HG03066 (cell line): ENCODE results near the gene LILRA2.
"Not testable (repeated sequence)": the region's sequence is repeated elsewhere in the genome, so short reads cannot be mapped to it uniquely, and the experiment has no call there.

ENCODE experiments used
- ATAC-seq: cut with Tn5 transposase; IDR thresholded peaks from one replicate; pipeline ENCODE4 v1.9.1; 2021; ENCODE audit warnings: low read depth; ENCODE audit not compliant: unreplicated experiment

Gene LILRA2

DNA sequence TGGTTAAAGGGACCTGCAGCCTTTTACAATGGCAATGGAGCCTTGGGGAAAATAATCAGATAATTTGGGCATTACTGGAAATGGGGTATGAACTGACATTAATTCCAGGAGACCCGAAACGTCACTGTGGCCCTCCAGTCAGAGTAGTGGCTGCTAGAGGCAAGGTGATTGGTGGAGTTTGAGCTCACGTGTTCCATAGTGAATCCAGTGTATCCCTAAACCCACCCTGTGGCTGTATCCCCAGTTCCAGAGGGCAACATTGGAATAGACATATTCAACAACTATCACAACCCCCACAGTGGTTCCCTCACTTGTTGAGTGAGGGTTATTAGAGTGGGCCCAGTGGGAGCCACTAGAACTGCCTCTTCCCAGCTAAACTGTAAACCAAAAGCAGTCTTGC, 3.3 kb upstream of the LILRA2 start:
- ATAC-seq = no peak

DNA sequence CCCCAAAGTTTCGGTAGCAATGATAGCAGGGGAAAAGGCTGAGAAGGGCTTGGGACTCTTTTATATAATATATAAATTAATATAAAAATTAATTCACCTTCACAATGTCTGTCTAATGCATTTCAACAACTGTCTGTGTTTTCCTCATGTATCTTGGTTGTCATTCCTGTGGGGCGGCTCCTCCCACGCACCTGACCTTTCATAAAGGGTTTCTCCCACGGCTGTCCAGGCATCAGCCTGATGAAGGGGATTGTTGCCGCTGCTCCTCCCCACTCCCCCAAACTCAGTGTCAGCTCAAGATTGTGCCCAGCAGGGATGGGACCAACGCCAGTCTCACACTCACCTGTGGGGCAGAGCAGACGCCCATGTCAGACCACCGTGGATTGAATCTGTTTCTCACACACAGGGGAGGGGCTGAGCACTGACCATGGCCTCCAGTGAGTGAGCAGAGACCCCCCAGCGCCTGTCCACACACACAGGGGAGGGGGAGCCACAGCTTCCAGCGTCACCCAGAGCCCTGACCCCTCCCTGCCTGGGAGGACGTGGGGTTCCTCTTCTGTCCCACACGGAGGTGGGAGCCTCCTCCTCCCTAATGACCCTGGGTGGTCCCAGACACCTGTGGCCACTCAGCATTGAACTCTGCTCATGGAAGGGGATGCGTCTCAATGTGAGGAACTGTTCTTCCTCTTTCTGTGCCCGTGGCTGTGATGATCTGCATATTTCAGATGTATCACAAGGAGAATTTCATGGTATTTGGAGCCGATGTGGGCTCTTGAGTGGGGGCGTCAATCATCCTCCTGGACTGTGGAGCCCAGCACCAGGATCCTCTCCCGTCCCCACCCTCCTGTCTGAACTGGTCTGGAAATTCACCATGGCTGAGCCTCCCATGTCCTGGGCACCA, 1.6 kb upstream of the LILRA2 start:
- ATAC-seq = not testable (repeated sequence)

DNA sequence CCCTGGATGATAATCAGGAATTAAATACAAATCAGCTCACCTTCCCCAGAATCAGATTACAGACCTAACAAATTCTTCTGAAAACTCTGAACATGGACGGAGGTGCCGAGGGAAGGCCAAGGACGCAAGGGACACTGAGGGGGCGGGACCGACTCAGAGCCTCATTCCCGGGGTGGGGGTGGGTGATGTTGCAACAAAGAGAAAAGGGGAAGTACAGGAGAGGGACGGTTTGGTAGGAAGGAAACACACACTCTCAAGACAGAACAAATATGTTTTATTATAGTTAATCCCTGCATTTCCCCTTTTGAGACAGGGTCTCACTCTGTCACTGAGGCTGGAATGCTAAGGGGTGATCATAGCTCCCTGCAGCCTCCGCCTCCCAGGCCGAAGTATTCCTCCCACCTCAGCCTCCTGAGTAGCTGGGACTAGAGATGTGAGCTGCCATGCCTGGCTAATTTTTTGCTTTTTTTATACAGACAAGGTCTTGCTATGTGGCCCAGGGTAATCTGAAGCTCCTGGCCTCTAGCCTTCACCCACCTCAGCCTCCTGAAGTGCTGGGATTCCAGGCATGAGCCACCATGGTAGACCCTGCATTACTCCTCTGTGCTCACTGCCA, 786 bp upstream of the LILRA2 start:
- ATAC-seq = no peak

DNA sequence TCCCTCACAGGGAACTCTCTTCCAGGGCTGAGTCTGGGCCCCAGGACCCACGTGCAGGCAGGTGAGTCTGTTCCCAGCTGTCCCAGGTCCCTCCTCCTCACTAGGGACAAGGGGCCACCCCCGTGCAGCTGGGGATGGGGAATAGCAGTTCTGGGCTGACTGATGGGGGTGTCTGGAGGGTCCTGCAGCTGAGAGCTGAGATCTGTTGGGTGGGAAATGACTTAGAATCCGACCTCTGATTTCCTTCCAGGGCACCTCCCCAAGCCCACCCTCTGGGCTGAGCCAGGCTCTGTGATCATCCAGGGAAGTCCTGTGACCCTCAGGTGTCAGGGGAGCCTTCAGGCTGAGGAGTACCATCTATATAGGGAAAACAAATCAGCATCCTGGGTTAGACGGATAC, 461 bp downstream of the LILRA2 start:
- no peak for ATAC-seq

DNA sequence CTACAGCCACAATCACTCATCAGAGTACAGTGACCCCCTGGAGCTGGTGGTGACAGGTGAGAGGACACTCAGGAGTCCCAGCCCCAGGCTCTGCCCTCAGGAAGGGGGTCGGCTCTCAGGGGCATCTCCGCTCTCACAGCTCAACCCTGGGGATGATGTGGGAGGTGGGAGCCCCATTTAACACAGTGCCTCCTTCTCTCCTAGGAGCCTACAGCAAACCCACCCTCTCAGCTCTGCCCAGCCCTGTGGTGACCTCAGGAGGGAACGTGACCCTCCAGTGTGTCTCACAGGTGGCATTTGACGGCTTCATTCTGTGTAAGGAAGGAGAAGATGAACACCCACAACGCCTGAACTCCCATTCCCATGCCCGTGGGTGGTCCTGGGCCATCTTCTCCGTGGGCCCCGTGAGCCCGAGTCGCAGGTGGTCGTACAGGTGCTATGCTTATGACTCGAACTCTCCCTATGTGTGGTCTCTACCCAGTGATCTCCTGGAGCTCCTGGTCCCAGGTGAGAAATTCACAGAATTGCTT, 1.0 kb downstream of the LILRA2 start:
- ATAC-seq = no peak

DNA sequence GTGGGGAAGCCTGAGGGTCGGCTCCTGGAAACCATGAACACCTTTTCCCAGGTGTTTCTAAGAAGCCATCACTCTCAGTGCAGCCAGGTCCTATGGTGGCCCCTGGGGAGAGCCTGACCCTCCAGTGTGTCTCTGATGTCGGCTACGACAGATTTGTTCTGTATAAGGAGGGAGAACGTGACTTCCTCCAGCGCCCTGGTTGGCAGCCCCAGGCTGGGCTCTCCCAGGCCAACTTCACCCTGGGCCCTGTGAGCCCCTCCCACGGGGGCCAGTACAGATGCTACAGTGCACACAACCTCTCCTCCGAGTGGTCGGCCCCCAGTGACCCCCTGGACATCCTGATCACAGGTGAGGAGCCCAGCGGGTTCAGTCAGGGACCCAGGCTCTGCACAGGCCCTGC, 1.6 kb downstream of the LILRA2 start:
- ATAC-seq = not testable (repeated sequence)

DNA sequence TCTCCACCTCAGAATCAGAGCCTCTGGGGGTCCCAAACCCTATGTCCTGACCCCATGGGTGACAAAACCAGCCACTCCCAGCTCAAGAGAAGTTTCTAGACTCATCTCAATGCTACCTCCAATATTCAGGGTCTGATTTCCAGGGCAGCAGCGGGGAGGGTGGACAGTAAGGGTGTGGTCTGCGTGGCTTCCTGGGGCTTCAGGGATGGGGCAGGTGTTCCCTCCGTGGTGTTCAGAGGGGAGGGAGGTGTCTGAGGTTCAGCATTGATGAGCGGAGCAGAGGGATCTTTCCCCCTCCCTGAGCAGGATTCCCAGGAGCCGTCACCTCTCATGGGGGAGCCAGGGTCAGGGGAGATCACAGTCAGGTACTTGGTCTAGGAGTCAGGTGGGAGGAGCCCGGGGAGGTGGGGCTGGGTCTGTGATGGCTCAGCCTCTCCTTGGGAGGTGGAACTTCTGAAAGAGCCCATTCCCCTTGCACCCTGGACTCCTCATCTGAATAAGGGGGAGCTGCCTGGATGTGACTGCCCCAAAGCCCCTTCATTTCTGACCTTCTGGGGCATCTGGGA, 2.9 kb downstream of the LILRA2 start:
- ATAC-seq = no peak

DNA sequence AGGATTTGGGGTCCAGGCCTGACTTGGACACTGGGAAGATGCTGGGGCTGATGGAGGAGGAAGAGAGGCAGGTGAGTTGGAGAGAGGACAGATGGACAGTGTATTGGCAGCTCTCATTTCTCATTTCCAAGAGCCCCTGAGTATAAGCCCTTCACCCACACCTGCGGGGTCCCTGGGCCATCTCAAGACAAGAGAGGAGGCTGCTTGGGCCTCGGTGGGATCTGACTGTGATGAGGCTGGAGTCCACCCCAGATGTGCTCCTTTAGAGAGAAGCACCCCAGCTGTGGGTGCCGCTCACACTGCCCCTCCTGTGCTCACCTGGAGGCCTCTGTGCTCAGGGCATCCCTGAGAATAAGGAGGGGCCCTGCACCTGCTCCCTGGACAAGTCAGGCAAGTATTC, 3.7 kb downstream of the LILRA2 start:
- ATAC-seq = no peak

DNA sequence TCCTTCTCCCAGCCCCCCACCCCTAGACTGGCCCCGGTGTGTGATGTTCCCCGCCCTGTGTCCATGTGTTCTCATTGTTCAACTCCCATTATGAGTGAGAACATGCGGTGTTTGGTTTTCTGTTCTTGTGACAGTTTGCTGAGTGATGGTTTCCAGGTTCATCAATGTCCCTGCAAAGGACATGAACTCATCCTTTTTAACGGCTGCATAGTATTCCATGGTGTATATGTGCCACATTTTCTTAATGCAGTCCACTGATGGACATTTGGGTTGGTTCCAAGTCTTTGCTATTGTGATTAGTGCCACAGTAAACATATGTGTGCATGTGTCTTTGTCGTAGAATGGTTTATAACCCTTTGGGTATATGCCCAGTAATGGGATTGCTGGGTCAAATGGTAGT, 4.7 kb downstream of the LILRA2 start:
- not testable (repeated sequence) for ATAC-seq

DNA sequence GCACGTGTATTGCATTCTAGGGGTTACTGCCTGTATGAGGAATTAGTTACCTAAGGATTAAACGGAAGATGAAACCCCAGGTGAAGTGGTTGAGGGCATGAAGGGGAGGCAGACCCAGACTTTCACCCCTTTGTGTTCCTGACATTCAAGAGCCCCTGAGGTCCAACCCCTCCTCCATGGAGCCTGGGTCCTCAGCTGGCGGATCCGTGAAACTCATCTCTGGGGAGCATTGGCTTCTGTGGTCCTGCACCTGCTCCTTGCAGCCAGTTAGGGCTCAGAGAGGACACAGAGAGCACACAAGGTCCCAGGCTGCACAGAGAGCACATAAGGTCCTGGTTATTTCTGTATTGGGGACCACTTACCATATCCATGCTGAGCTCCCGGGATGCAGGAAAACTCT, 12.8 kb downstream of the LILRA2 start:
- no peak for ATAC-seq

DNA sequence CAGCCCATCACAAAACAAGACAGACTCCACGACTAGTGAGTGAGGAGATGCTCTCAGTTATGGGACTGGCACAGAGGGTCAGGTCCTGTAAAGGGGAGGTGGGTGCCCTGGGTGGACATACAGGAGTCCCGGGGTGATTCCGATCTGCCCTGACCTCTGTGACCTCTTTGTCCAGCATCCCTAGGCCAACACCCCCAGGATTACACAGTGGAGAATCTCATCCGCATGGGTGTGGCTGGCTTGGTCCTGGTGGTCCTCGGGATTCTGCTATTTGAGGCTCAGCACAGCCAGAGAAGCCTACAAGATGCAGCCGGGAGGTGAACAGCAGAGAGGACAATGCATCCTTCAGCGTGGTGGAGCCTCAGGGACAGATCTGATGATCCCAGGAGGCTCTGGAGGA, 13.4 kb downstream of the LILRA2 start:
- no peak for ATAC-seq

DNA sequence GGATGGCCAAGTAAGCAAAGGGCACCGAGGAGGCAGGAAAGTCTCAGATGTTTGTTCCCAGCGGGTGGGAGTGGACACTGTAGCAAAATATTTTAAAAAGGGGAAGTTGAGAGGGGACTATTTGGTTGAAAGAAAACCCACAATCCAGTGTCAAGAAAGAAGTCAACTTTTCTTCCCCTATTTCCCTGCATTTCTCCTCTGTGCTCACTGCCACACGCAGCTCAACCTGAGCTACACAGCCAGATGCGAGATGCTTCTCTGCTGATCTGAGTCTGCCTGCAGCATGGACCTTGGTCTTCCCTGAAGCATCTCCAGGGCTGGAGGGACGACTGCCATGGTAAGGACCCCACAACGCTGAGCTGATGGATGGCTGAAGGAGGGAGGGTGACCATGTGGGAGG, 19.9 kb downstream of the LILRA2 start, which contains the start of gene LILRA1:
TSS of gene LILRA1 (plus strand) at position 188 of the 400 bp plus-strand sequence. CDS start 613 bp downstream, outside the sequence.
- ATAC-seq = not testable (repeated sequence)

DNA sequence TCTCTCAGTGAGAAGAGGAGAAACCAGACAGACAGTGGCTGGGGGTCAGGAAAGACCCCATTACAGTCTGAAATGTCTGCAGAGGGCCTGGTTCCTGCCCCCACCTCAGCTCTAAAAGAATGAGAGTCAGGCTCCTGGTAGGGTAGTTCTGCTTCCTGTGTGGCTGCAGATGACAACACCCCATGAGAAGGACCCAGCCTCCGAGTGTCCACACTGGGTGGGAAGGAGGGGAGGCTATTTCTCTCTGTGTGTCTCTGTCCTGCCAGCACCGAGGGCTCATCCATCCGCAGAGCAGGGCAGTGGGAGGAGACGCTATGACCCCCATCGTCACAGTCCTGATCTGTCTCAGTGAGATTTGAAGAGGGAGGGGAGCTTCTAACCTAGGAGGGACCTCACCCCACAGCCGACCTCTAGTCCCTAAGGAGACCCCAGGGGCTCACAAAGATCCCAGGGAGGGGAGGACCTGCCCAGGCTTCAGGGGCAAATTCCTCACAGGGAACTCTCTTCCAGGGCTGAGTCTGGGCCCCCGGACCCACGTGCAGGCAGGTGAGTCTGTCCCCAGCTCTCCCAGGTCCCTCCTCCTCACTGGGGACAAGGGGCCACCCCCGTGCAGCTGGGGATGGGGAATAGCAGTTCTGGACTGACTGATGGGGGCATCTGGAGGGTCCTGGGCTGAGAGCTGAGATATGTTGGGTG, 20.5 kb downstream of the LILRA2 start:
- not testable (repeated sequence) for ATAC-seq

DNA sequence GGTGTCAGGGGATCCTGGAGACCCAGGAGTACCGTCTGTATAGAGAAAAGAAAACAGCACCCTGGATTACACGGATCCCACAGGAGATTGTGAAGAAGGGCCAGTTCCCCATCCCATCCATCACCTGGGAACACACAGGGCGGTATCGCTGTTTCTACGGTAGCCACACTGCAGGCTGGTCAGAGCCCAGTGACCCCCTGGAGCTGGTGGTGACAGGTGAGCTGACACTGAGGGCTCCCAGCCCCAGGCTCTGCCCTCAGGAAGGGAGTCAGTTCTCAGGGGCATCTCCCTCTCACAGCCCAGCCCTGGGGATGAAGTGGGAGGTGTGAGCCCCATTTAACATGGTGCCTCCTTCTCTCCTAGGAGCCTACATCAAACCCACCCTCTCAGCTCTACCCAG, 21.1 kb downstream of the LILRA2 start:
- no peak for ATAC-seq

DNA sequence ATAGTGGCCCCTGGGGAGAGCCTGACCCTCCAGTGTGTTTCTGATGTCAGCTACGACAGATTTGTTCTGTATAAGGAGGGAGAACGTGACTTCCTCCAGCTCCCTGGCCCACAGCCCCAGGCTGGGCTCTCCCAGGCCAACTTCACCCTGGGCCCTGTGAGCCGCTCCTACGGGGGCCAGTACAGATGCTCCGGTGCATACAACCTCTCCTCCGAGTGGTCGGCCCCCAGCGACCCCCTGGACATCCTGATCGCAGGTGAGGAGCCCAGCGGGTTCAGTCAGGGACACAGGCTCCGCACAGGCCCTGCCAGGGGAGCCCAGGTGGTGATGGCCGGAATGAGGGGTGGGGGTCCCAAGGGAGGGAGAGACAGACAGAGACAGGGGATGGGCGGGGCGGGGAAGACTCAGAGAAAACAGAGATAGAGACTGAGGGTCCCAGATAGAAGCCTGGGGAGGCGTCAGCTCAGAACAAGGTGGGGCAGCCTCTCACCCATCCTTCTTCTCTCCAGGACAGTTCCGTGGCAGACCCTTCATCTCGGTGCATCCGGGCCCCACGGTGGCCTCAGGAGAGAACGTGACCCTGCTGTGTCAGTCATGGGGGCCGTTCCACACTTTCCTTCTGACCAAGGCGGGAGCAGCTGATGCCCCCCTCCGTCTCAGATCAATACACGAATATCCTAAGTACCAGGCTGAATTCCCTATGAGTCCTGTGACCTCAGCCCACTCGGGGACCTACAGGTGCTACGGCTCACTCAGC, 22.3 kb downstream of the LILRA2 start:
- ATAC-seq = not testable (repeated sequence)

DNA sequence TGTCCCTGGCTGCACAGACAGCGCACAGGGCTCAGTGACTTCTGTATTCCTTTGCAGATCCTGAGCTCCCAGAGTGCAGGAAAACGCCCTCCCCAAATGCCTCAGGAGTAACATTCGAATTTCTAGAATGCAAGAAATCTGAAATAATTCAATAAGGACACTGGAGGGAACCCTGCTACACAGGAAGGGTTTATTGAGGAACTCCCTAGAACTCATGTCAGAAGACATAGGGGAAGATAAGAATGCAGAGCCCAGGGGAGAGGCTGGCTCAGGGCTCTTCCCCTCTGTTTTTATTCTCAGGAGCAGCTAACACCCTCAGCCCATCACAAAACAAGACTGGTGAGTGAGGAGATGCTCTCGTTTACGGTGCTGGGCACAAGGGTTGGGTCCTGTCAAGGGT, 26.6 kb downstream of the LILRA2 start:
- ATAC-seq = no peak

DNA sequence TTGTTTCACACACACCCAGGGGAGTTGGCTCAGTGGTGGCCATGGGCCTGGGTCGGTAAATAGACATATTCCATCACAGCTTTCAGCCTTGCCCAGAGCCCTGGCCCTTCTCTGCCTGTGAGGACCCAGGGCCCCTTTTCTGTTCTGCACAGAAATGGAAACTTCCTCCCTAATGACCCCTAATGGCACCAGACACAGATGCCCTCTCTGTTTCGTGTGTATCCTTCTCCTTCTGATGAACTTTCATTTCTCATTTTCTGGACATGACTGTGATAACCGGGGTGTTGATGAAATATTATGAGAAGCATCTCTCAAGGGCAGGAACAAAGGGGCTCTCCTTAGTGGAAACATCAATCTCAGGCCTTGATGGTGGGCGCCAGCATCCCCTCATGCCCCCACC, 32.6 kb downstream of the LILRA2 start:
- ATAC-seq = no peak

DNA sequence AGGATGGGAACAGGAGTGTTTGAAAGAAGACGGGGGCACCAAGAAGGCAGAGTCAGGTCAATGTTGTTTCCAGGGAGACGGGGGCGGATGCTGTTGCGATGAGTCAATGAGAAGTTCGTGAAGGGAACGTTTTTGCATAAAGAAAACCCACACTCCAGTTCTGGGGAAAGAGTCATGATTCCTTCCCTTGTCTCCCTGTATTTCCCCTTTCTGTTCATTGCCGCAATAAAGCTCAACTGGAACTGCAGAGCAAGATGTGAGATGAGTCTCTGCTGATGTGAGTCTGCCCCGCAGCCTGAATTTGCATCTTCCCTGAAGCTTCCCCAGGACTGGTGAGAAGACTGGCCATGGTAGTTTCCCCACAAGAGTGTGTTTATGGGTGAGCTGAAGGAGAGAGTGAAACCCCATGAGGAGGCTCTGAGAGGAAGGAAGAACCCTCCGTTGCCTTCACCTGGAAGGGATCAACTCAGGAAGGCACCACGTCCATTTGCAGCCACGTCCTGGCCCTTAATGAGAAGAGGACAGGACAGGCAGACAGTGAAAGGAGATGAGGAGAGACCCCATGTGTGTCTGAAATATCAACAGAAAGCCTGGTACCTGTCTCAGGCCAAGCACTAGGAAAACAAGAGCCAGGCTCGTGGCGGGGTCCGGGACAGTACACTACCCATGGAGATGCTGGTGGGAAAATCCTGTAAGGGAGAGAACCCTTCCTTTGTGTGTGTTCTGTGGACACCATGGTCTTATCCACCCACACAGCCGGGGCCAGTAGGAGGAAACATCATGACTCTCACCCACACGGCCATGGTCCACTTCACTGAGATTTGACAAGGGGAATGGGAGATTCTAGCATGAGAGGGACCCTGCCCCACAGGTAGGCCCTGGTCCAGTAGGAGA, 33.5 kb downstream of the LILRA2 start:
- no peak for ATAC-seq

DNA sequence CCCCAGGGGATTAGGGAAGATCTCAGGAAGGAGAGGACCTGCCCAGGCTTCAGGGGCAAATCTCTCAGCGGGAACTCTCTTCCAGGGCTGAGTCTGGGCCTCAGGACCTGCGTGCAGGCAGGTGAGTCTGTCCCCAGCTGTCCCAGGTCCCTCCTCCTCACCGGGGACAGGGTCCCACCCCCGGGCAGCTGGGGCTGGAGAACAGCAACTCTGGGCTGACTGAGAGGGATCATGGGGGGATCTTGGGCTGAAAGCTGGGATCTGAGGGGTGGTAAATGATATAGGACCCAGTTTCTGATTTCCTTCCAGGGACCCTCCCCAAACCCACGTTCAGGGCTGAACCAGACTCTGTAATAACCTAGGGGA, 34.2 kb downstream of the LILRA2 start:
- ATAC-seq = no peak
